Stimulated activated CD4-positive, alpha-beta T cell treated with anti-CD3 and anti-CD28 coated beads, Interleukin-1b, Interleukin-23, amount 100 ng/mL, for 48 hours (primary cell): ENCODE data around the gene EVI2A.

Experiments used
- DNase-seq: peaks from one replicate; pipeline ENCODE4 v3.0.0-alpha.2; 2020

The EVI2A gene

GRCh38 chr17:31272236-31272635, 49.2 kb downstream of the EVI2A start:
- DNase-seq = no peak

- DNase-seq = no peak
Measured at GRCh38 chr17:31269578-31269983, 51.8 kb downstream of the EVI2A start.

GRCh38 chr17:31269036-31269577, 52.3 kb downstream of the EVI2A start:
- no peak for DNase-seq
